ENCODE results near the gene CREBRF.

DNA sequence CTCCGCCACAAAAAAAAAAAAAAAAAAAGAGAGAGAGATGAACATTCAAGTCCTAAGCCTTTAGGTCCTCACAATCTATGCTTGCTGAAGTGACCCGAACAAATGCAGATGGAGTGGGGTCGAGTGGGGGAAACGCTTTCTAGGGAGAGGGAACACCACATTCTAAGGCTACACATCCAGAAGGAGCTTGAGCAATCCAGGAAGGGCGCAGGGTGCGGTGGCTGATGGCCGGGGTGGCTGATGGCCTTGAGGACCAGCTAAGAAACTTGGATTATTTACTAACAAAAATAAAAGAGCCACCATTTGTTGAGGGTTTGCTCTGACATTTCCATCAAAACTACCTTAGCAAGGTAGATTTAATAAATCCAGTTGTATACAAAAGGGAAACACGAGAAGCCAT is 87.4 kb downstream of the CREBRF start:
- no peak for TF ChIP-seq GATA3 (IDR thresholded peaks at IDR 0.05; ENCODE audit: low read depth, low read length)
- no peak for TF ChIP-seq GATA2 (IDR thresholded peaks at IDR 0.05; ENCODE audit: low read depth, low read length)
